MV-4-11 (cell line): ENCODE measurements around the gene SLA2.
"Not testable (repeated sequence)": the region's sequence is repeated elsewhere in the genome, so short reads cannot be mapped to it uniquely, and the experiment has no call there.

Source experiments
- DNase-seq: peaks from one replicate; lab custom pipeline; 2025; lab: John Stamatoyannopoulos, UW

The SLA2 gene

GRCh38 chr20:36645353-36645752 lies 643 bp downstream of the SLA2 start:
- no peak for DNase-seq

- no peak for DNase-seq
These were observed 1.3 kb downstream of the SLA2 start for GRCh38 chr20:36644706-36645095.

GRCh38 chr20:36644032-36644705 lies 1.8 kb downstream of the SLA2 start:
- DNase-seq, result no peak

GRCh38 chr20:36642136-36642535 lies 3.9 kb downstream of the SLA2 start:
- DNase-seq, result no peak

- DNase-seq, result no peak
These were observed 4.5 kb downstream of the SLA2 start for GRCh38 chr20:36641506-36641843.

GRCh38 chr20:36638876-36639400 lies 7.1 kb downstream of the SLA2 start:
- DNase-seq, result not testable (repeated sequence)

- no peak for DNase-seq
These were observed 11.7 kb downstream of the SLA2 start for GRCh38 chr20:36634342-36634741.

GRCh38 chr20:36633285-36633772 lies 12.7 kb downstream of the SLA2 start:
- DNase-seq, result no peak

- no peak for DNase-seq
These were observed 13.3 kb downstream of the SLA2 start for GRCh38 chr20:36632487-36633284.

- DNase-seq, result no peak
These were observed 13.9 kb downstream of the SLA2 start for GRCh38 chr20:36632147-36632486.

- DNase-seq, result peak; percentile 6
These were observed 14.3 kb downstream of the SLA2 start for GRCh38 chr20:36631646-36632045.

GRCh38 chr20:36629719-36630681 lies 16.0 kb downstream of the SLA2 start:
- DNase-seq, result peak; percentile 77

GRCh38 chr20:36628076-36628475 lies 17.9 kb downstream of the SLA2 start:
- DNase-seq, result peak; percentile 48

GRCh38 chr20:36624944-36625324 lies 21.1 kb downstream of the SLA2 start:
- no peak for DNase-seq

GRCh38 chr20:36624068-36624943 lies 21.7 kb downstream of the SLA2 start:
- DNase-seq, result no peak

GRCh38 chr20:36623444-36623843 lies 22.6 kb downstream of the SLA2 start:
- DNase-seq, result no peak

- DNase-seq, result no peak
These were observed 25.1 kb downstream of the SLA2 start for GRCh38 chr20:36620917-36621316.

GRCh38 chr20:36614781-36615557 lies 31.0 kb downstream of the SLA2 start:
- DNase-seq, result no peak

- no peak for DNase-seq
These were observed 32.0 kb downstream of the SLA2 start for GRCh38 chr20:36613974-36614373.

GRCh38 chr20:36611625-36612024 lies 34.4 kb downstream of the SLA2 start:
- DNase-seq, result no peak

GRCh38 chr20:36608388-36608728 lies 37.6 kb downstream of the SLA2 start:
- not testable (repeated sequence) for DNase-seq
